GM23338 (cell line): Measurements from ENCODE around the gene CYP2A7.
"Not testable (repeated sequence)": the region's sequence is repeated elsewhere in the genome, so short reads cannot be mapped to it uniquely, and the experiment has no call there.

Source experiments
- CTCF ChIP-seq, 2 experiments: fragments of 200-600 bp in 1 of 2; sonication (generic) in 1 of 2; conservative IDR thresholded peaks; 2 replicates each; pipeline versions ENCODE4 v1.5.1 to v1.6.1; 2016 to 2017; ENCODE audit warnings: antibody characterized with exemption in 2 of 2, low read depth in 2 of 2, mild to moderate bottlenecking in 2 of 2, moderate library complexity in 1 of 2
- EZH2 ChIP-seq: fragments of 200-600 bp; sonication (generic); IDR thresholded peaks from one replicate; pipeline ENCODE4 v1.8.0; 2017; ENCODE audit warnings: antibody characterized with exemption, mild to moderate bottlenecking, low read depth; ENCODE audit not compliant: unreplicated experiment
- EZH2phosphoT487 ChIP-seq: fragments of 200-600 bp; sonication (generic); IDR thresholded peaks from one replicate; pipeline ENCODE4 v1.8.1; 2018; ENCODE audit warnings: antibody characterized with exemption; ENCODE audit not compliant: unreplicated experiment
- JUNB ChIP-seq: IDR thresholded peaks from one replicate; pipeline ENCODE4 v1.6.1; 2016; ENCODE audit warnings: antibody characterized with exemption; ENCODE audit not compliant: unreplicated experiment
- NANOG ChIP-seq: IDR thresholded peaks from 2 replicates; pipeline ENCODE4 v1.6.1; 2016; ENCODE audit warnings: antibody characterized with exemption, borderline replicate concordance
- POLR2AphosphoS5 ChIP-seq: IDR thresholded peaks from 2 replicates; pipeline ENCODE4 v1.6.1; 2016; ENCODE audit warnings: antibody characterized with exemption, low read depth

GRCh38 chr19:40843653-40844052, 38.4 kb downstream of the CYP2A7 start:
- TF ChIP-seq JUNB; EZH2phosphoT487; CTCF (conservative IDR thresholded peaks at IDR 0.05; ENCODE audit: low read depth in 2 of 2); NANOG; EZH2: not testable (repeated sequence)
- peak; percentile 65 for TF ChIP-seq POLR2AphosphoS5
